ENCODE data around the gene SAT2. TPM values are rescaled to one million over a fixed set of nuclear protein-coding genes. Genes with fewer than 3 reads are reported as not detected.
"Not testable (repeated sequence)": the region's sequence is repeated elsewhere in the genome, so short reads cannot be mapped to it uniquely, and the experiment has no call there.

SAT2 gene
- polyA plus RNA-seq, 3 donors, result 93.7 to 142 (median 130) TPM

GRCh38 chr17:7641635-7642034 lies 14.0 kb upstream of the SAT2 start:
- not testable (repeated sequence) for H3K27ac ChIP-seq (ENCODE audit: low read depth, low read length)
- 55 to 69% (median 58%) methylated on average over 7 of the region's 7 CpGs for WGBS, 3 donors

DNA sequence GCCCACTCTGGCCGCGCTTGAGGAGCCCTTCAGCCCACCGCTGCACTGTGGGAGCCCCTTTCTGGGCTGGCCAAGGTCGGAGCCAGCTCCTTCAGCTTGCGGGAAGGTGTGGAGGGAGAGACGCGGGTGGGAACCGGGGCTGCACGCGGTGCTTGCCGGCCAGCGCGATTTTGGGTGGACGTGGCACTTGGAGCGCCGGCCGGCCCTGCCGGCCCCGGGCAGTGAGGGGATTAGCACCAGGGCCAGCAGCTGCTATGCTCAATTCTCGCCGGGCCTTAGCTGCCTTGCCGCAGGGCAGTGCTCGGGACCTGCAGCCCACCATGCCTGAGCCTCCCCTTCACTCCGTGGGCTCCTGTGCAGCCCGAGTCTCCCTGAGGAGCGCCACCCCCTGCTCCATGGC lies 13.2 kb upstream of the SAT2 start:
- 90 to 96% (median 95%) methylated on average over 25 to 26 of the region's 26 CpGs for WGBS, 3 donors
- no peak overlapping the region for H3K27ac ChIP-seq (ENCODE audit: low read depth, low read length)

DNA sequence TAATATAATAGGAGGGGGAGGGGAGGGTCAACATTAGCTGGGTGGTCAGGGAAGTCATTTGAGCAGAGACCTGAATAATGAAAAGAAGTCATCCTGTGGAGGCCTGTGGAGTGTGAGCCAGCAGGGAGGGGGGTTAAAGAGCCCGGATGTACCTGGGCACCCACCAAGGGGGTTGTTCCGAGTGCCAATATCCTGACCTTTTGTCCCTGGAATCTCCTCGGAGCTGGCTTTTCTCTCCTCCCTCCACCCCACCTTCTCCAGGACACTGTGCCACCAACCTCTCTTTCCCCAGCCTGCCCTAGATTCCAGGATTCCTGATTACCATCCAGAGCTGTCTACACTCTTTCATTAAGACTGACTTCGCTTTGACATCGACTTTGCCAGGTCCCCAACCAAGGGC lies 8.5 kb upstream of the SAT2 start:
- no peak overlapping the region for H3K27ac ChIP-seq (ENCODE audit: low read depth, low read length)
- WGBS, 3 donors, result 59 to 82% (median 76%) methylated on average over 5 of the region's 5 CpGs

DNA sequence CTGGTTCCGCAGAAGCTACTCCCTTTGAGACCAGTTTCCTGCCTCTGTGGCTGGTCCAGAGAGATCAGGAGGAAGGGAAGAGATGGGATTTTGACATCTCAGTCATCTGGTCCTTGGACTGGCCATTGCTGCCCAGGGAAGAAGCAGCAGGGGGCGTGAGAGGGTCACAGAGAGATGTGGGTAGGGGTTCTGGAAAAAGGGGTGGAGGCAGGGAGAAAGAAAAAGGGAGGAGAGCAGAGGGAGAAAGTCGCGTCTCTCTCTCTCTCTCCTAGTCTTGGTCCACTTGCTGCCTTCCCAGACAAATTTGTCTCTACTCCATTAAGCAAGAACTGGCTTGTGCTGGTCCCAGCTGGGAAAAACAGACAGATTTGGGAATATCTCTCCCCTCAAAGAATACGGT lies 6.8 kb upstream of the SAT2 start:
- H3K27ac ChIP-seq (ENCODE audit: low read depth, low read length), result no peak overlapping the region
- WGBS, 3 donors, result 25 to 44% (median 32%) methylated on average over 5 of the region's 5 CpGs

DNA sequence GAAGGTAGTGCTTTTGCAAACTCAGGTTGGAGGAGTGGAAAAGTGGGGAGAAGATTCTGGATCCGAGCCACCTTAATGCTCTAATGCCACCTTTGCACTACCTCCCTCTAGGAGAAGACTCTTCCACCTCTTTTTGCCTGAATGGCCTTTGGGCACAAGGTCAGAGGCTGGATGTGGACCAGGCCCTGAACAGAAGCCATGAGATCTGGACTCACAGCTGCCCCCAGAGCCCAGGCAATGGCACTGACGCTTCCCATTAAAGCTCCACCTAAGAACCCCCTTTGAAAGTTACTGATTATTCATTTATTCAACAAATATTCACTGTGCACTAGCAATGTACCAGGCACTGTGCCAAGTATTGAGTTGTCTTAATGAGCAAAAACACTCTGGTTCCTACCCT lies 5.5 kb upstream of the SAT2 start:
- WGBS, 3 donors, result 69 to 91% (median 76%) methylated on average over 2 of the region's 2 CpGs

DNA sequence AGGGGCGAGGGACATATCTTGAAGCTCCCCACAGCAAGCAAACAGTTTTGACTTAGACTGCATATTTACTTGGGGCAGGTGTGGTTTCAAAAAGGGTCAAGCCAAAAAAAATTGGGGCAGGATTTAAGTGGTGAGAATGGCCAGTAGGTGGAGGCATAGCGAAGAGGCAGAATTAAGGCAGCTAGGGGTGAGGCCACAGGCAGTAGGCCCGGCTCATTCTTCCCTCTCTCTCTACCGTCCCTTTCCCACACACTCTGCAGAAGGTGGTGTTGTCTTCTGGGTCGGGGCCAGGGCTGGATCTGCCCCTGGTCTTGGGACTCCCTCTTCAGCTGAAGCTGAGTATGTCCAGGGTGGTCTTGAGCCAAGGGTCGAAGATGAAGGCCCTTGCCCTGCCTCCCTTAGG lies 4.9 kb upstream of the SAT2 start:
- 34 to 48% (median 44%) methylated on average over 6 of the region's 6 CpGs for WGBS, 3 donors
- no peak overlapping the region for H3K27ac ChIP-seq (ENCODE audit: low read depth, low read length)

More for the DNA sequence above, 5.5 kb upstream of the SAT2 start:
- no peak overlapping the region for H3K27ac ChIP-seq (ENCODE audit: low read depth, low read length)

DNA sequence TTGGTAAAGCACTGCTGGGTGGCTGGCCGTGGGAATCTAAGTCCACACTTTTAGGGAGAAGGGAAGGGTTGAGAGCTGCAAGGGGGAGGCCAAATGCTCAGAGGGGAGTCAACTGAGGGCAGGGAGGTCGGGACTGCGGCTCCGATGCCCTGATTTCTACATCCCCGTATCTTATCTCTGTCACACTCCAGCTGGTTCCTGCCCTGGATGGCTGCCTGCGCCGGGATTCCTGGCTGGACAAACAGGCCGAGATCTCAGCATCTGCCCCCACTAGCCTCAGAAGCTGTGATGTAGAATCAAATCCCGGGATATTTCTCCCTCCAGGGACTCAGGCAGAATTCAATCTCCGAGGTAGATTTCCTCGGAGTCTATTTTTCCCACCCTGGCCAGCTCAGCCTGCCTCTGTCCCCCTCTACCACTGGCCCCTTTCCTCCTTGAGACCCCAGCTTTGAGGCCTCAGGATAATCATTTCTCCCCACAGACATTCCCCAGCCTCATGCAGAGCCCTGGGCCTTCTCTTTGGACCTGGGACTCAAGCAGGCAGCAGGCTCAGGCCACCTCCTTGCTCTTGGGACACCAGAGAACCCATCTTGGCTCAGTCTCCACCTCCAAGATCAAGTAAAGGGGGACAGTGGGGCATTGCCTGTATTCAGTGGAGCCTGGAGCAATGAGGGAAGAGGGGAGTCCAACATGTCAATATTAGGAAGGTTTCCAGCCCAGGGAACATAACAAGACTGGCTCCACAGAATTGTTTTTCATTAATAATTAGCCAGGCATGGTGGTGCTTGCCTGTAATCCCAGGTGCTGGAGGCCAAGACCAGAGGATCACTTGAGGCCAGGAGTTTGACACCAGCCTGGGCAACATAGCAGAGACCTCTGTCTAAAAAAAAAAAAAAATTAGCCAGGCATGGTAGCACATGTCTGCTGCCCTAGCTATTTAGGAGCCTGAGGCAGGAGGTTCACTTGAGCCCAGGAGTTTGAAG lies 4.1 kb upstream of the SAT2 start:
- 45 to 83% (median 80%) methylated on average over 11 of the region's 11 CpGs for WGBS, 3 donors
- no peak overlapping the region for H3K27ac ChIP-seq (ENCODE audit: low read depth, low read length)

DNA sequence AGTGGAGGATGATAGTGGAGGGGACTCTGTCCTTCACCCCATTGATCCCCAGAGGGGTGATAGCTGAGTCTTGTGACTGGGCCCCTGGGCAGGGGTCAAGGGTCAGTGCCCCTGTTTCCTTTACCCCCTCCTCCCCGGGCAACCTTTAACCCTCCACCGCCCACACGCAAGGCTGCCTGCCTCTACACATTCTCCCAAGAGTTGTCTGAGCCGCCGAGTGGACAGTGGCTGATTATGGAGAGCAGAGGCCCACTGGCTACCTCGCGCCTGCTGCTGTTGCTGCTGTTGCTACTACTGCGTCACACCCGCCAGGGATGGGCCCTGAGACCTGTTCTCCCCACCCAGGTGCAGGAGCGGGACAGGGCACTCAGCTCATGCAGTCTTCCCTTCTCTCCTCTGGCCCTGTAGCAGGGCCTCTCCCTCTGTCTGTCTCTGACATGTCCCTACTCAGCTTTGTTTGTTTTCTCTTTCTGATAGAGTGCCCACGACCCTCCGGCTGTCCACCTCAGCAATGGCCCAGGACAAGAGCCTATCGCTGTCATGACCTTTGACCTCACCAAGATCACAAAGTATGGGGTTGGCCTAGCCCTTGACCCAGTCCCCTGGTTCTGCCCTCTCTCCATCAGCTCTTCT lies 2.4 kb upstream of the SAT2 start, which contains the start of gene SHBG:
Gene SHBG, plus strand, starts transcription at position 197 of the 633 bp plus-strand sequence. Its CDS starts 38 bp downstream, at position 235.
- 76 to 86% (median 78%) methylated on average over 13 of the region's 13 CpGs for WGBS, 3 donors
- H3K27ac ChIP-seq (ENCODE audit: low read depth, low read length), result no peak within 1 kb of the TSS

DNA sequence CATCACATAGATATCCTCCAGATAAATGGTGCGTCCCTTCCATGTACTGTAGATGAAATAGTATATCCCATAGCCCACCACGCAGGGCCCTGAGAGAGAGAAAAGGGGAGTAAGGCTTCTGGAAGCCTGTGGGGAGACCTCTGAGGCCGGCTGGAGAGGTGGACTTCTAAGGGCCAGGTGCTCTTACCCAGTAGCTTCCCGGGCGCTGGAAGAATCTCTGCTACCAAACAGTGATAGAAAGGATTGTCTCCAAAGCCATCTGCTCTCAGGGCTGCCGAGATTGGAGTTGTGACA lies 718 bp downstream of the SAT2 start:
- 12 to 21% (median 17%) methylated on average over 6 of the region's 6 CpGs for WGBS, 3 donors
- H3K27ac ChIP-seq (ENCODE audit: low read depth, low read length), result peak overlapping the region; percentile 65

DNA sequence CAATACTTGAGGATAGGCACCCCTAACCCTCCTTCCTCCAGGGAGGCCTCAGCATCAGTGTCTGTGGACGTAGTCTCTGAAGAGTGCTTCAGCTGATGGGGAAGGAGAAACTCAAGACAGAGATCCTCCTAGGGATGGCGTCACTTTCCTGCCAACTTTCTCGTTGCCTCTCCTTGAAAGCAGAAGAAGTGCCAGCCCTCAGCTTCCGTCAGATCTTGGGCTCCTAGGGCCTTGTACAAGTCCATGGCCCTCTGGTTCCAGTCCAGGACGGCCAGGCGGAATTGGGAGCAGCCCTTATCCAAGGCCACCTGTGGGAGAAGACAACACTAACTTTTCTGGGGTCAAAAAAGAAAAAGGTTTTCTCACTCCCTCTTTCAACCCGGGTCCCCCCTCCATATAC lies 1.3 kb downstream of the SAT2 start:
- no peak overlapping the region for H3K27ac ChIP-seq (ENCODE audit: low read depth, low read length)

DNA sequence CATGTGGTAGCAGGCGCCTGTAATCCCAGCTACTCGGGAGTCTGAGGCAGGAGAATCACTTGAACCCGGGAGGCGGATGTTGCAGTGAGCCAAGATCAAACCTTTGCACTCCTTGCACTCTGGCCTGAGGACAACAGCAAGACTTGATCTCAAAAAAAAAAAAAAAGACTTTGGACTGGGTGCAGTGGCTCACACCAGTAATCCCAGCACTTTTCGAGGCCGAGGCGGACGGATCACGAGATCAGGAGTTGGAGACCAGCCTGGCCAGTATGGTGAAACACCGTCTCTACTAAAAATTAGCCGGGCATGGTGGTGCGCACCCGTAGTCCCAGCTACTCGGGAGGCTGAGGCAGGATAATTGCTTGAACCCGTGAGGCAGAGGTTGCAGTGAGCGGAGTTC lies 1.9 kb downstream of the SAT2 start:
- not testable (repeated sequence) for H3K27ac ChIP-seq (ENCODE audit: low read depth, low read length)
- WGBS, 3 donors, result 96 to 98% (median 97%) methylated on average over 16 of the region's 16 CpGs

More for the DNA sequence above, 1.3 kb downstream of the SAT2 start:
- WGBS, 3 donors, result 56 to 77% (median 67%) methylated on average over 7 of the region's 7 CpGs

DNA sequence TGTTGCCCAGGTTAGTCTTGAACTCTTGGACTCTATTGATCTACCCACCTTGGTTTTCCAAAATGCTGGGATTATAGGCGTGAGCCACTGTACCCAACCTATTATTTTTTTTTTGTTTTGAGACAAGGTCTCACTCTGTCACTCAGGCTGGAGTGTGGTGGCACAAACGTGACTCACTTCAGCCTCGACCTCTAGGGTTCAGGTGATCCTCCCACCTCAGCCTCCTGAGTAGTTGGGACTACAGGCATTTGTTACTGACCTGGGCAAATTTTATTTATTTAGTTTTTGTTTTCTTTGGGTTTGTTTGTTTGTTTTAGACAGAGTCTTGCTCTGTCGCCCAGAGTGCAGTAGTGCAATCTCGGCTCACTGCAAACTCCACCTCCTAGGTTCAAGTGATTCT lies 4.0 kb downstream of the SAT2 start:
- H3K27ac ChIP-seq (ENCODE audit: low read depth, low read length), result no peak overlapping the region
- WGBS, 3 donors, result 84 to 90% (median 87%) methylated on average over 5 of the region's 5 CpGs

- no peak overlapping the region for H3K27ac ChIP-seq (ENCODE audit: low read depth, low read length)
- WGBS, 3 donors, result 92 to 96% (median 95%) methylated on average over 8 of the region's 8 CpGs
Observed at GRCh38 chr17:7620835-7621234, 6.8 kb downstream of the SAT2 start.

DNA sequence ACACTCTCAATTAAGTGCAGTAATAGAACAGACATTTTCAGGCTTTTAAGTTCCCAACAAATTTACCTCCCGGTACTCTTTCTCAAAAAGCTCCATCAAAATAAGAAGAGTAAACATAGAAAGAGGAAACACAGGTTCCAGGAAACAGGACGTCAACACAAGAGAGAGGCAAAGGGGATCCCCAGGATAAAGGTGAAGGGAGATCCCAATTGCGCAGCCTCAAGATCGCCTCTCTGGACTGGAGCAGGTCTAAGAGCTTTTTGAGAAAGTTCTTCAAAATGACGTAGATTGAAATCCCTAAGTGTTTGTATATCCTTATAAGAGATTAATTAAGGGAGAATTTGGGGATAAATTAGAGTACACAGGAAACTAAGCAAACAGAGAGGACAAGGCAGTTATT lies 9.0 kb downstream of the SAT2 start:
- no peak overlapping the region for H3K27ac ChIP-seq (ENCODE audit: low read depth, low read length)
- WGBS, 3 donors, result 71 to 76% (median 75%) methylated on average over 5 of the region's 5 CpGs

DNA sequence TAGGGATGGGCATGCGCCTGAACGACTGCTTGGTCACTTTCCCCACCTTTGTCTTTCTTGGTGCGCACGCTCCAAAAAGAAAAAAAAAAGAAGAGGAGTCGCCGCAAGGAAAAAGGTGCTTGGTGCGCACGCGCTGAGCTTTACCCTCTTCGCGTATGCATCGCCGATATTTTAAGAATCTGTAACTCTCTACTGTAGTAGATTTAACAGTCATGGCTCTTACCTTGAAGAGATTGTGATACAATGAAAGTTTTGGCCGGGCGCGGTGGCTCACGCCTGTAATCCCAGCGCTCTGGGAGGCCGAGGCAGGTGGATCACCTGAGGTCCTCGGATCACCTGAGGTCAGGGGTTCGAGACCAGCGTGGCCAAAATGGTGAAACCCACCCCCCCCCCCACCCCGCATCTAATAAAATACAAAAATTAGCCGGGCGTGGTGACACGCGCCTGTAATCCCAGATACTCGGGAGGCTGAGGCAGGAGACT lies 12.3 kb downstream of the SAT2 start:
- H3K27ac ChIP-seq (ENCODE audit: low read depth, low read length), result no peak overlapping the region
- WGBS, 3 donors, result 5 to 8% (median 6%) methylated on average over 28 of the region's 28 CpGs

DNA sequence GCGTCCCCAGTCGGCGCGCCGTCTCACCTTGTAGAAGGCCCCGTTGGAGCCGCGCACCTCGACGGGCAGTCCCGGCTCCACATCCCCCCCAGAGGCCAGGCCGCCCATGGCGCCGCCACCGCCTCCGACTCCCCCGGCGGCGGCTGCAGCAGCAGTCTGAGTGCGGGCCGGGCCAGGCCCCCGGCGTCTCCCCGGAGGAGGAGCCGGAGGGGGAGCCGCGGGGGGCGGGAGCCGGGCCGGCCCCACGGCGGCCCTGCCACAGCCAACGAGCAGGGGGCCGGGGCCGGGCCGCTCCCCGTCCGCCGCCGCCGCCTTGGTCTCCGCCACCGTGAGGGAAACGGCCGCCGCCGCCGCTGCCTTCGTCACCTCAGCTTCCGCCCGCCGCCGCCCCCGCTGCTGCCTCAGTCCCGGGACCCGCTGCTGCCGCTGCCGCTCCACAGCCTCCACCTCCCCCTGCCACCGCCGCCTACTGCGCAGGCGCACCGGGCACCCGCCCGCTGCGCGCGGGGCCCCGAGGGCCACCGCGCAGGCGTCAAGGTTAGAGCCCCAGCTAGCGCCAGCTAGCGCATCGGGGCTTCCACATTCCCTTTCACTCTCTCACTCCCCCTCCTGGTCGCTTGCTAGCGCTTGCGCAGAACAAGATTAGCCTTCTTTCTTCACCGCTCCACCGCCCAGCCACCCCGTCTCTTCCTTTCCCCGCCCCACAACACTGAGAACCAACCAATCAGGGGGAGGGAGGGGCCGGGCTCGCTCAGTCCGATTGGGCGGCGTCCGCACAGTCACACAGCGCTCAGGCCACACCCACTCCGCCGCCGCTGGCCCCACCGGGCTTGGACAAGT lies 13.0 kb downstream of the SAT2 start, which contains the start of gene FXR2:
Gene FXR2, minus strand, starts transcription at position 473 of the 840 bp plus-strand sequence. Its CDS starts 365 bp downstream, at position 108.
- H3K27ac ChIP-seq (ENCODE audit: low read depth, low read length), result peak within 1 kb of the TSS; percentile 64
- WGBS, 3 donors, result 0 to 1% (median 0%) methylated on average over 58 to 93 of the region's 93 CpGs

DNA sequence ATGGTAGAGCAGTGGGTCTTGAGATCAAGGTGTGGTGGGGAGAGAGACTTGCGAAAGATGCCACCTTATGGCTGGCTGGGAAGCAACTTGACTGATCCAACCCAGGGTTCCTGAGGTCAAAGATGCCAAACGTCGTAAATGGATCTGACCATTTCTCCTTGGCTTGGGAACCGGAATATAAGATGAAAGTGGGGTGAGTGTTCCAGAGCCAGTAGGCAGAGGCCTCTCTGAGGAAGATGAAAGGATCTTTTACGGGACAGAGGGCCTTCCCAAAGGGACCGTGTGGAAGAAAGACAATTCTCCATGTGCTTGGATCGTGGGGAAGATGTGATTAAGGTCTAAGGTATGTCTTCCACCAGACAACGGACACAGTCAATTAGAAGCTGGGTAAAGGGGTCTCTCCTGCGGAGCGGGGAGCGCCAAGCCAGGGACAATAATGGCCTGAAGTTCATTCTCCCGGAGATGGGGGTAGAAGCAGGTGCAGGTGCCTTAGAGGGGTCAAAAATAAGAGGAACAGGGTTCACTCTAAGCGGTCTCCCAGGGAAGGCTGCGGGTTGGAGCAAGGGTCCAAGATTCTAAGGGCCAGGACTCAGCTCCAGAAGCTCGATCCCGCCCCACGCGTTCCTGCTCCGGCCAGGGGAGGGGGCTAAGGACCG lies 13.7 kb downstream of the SAT2 start:
- 6 to 11% (median 11%) methylated on average over 15 to 20 of the region's 20 CpGs for whole genome bisulfite sequencing, 3 donors
- no peak overlapping the region for H3K27ac ChIP-seq (ENCODE audit: low read depth, low read length)

- H3K27ac ChIP-seq (ENCODE audit: low read depth, low read length), result no peak overlapping the region
- WGBS, 3 donors, result 89 to 100% (median 98%) methylated on average over 1 of the region's 1 CpG
Observed at GRCh38 chr17:7612294-7612640, 15.4 kb downstream of the SAT2 start.

Measured in adipose tissue (tissue), 3 donors.